Astrocyte (in vitro differentiated cells and primary cell): ENCODE measurements around the gene GFPT2. TPM values are rescaled to one million over a fixed set of nuclear protein-coding genes. Genes with fewer than 3 reads are reported as not detected.

Experiments
- DNase-seq: peaks from one replicate; pipeline ENCODE4 v3.0.0-alpha.2; 2010; ENCODE audit warnings: low read depth
- FAIRE-seq: peaks from 2 replicates; lab custom pipeline; 2011; peaks lifted over from hg19 to GRCh38; lab: Jason Lieb, UNC
- H2AFZ ChIP-seq: 2 replicates; pipeline ENCODE4 v1.6.0; 2012; ENCODE audit warnings: low read depth, low read length, inconsistent platforms
- H3K27ac ChIP-seq: 2 replicates; pipeline ENCODE4 v1.5.1; 2011; ENCODE audit warnings: low read depth, low read length, inconsistent platforms
- H3K27me3 ChIP-seq: 2 replicates; pipeline ENCODE4 v1.6.0; 2011; ENCODE audit warnings: low read length, inconsistent platforms; ENCODE audit not compliant: insufficient read depth
- H3K36me3 ChIP-seq: 2 replicates; pipeline ENCODE4 v1.5.1; 2011; ENCODE audit warnings: low read length, inconsistent platforms; ENCODE audit not compliant: insufficient read depth
- H3K4me1 ChIP-seq: 2 replicates; pipeline ENCODE4 v1.5.1; 2011; ENCODE audit warnings: low read length, inconsistent platforms; ENCODE audit not compliant: insufficient read depth
- H3K4me2 ChIP-seq: 2 replicates; pipeline ENCODE4 v1.6.0; 2012; ENCODE audit warnings: low read length, inconsistent platforms
- H3K4me3 ChIP-seq: 2 replicates; pipeline ENCODE4 v1.5.1; 2011; ENCODE audit warnings: low read depth, mild to moderate bottlenecking, low read length, inconsistent platforms; ENCODE audit not compliant: insufficient read depth
- H3K79me2 ChIP-seq: 2 replicates; pipeline ENCODE4 v1.6.0; 2012; ENCODE audit warnings: mild to moderate bottlenecking, low read length, inconsistent platforms; ENCODE audit not compliant: insufficient read depth
- H3K9ac ChIP-seq: 2 replicates; pipeline ENCODE4 v1.6.0; 2012; ENCODE audit warnings: mild to moderate bottlenecking, low read length, inconsistent platforms
- H3K9me3 ChIP-seq: 2 replicates; pipeline ENCODE4 v1.5.1; 2012; ENCODE audit warnings: low read depth, mild to moderate bottlenecking, low read length, inconsistent platforms; ENCODE audit not compliant: insufficient read depth
- H4K20me1 ChIP-seq: 2 replicates; pipeline ENCODE4 v1.6.0; 2012; ENCODE audit warnings: low read length, inconsistent platforms; ENCODE audit not compliant: insufficient read depth
- H3K27ac Mint-ChIP-seq: one replicate; pipeline ENCODE4 v1.8.0; 2021; ENCODE audit warnings: mild to moderate bottlenecking, mixed read lengths; ENCODE audit not compliant: unreplicated experiment
- H3K27me3 Mint-ChIP-seq: one replicate; pipeline ENCODE4 v1.8.0; 2021; ENCODE audit warnings: low read depth, mixed read lengths; ENCODE audit not compliant: unreplicated experiment
- H3K36me3 Mint-ChIP-seq: one replicate; pipeline ENCODE4 v1.8.0; 2021; ENCODE audit warnings: low read depth, mixed read lengths; ENCODE audit not compliant: unreplicated experiment
- H3K4me1 Mint-ChIP-seq: one replicate; pipeline ENCODE4 v1.8.0; 2021; ENCODE audit warnings: low read depth, mixed read lengths; ENCODE audit not compliant: unreplicated experiment
- H3K4me3 Mint-ChIP-seq: one replicate; pipeline ENCODE4 v1.8.0; 2021; ENCODE audit warnings: mild to moderate bottlenecking, moderate library complexity, mixed read lengths; ENCODE audit not compliant: unreplicated experiment
- H3K9me3 Mint-ChIP-seq: one replicate; pipeline ENCODE4 v1.8.0; 2021; ENCODE audit warnings: mild to moderate bottlenecking, mixed read lengths; ENCODE audit not compliant: unreplicated experiment
- EZH2 ChIP-seq: IDR thresholded peaks from 2 replicates; pipeline ENCODE4 v1.6.1; 2012; ENCODE audit warnings: mild to moderate bottlenecking, low read length, inconsistent platforms; ENCODE audit not compliant: insufficient read depth
- total RNA-seq: library from RNA; stranded (reverse); gene quantifications from 2 replicates; pipeline ENCODE4 v1.2.1, GENCODE V29; 2021
- TF ChIP-seq, protein P1 (sequence below): IDR thresholded peaks from 2 replicates; pipeline ENCODE4 v1.5.1; 2011; ENCODE audit warnings: low read depth, mild to moderate bottlenecking, inconsistent platforms, low read length, moderate library complexity; ENCODE audit not compliant: insufficient read depth

Gene GFPT2
- total RNA-seq, 1 donor from 2014 or later: 14.6 TPM

DNA sequence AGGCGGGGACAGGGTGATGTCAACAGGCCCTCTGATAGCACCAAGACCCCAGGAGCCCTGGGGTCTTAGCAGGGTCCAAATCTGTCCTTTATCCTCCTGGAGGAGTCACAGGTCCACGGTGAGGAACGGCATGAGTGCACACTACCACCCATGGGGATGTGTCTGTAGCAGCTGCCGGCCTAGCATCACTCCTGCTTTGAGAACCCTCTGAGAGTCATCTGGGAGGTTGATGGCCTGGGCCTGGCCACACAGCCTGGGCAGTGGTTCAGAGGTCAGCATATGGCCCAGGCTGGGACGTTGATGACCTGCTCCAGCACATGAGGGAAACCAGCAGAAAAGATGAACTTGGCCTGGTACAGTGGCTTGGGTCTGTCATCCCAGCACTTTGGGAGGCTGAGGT is 1.8 kb upstream of the GFPT2 start:
- Mint-ChIP-seq H3K4me1 (peaks cover 6% of the 10 kb centered on the region), H3K4me3 (no peak overlapping the region), H3K27ac (no peak overlapping the region), H3K9me3 (peaks cover 11% of the 10 kb centered on the region), H3K36me3 (no peaks in the 10 kb centered on the region), H3K27me3 (peaks cover 27% of the 10 kb centered on the region)
- Histone ChIP-seq H3K27me3 (no peaks in the 10 kb centered on the region), H3K4me3 (no peak overlapping the region), H3K4me2 (no peak overlapping the region), H3K4me1 (peaks cover 20% of the 10 kb centered on the region), H3K9ac (no peak overlapping the region), H3K9me3 (no peaks in the 10 kb centered on the region), H3K36me3 (no peaks in the 10 kb centered on the region), H3K27ac (no peak overlapping the region), H4K20me1 (peaks cover 25% of the 10 kb centered on the region), H2AFZ (no peak overlapping the region), H3K79me2 (peaks cover 32% of the 10 kb centered on the region)
- no peak for DNase-seq
- TF ChIP-seq, protein P1, sequence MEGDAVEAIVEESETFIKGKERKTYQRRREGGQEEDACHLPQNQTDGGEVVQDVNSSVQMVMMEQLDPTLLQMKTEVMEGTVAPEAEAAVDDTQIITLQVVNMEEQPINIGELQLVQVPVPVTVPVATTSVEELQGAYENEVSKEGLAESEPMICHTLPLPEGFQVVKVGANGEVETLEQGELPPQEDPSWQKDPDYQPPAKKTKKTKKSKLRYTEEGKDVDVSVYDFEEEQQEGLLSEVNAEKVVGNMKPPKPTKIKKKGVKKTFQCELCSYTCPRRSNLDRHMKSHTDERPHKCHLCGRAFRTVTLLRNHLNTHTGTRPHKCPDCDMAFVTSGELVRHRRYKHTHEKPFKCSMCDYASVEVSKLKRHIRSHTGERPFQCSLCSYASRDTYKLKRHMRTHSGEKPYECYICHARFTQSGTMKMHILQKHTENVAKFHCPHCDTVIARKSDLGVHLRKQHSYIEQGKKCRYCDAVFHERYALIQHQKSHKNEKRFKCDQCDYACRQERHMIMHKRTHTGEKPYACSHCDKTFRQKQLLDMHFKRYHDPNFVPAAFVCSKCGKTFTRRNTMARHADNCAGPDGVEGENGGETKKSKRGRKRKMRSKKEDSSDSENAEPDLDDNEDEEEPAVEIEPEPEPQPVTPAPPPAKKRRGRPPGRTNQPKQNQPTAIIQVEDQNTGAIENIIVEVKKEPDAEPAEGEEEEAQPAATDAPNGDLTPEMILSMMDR: no peak
- TF ChIP-seq EZH2: no peak
- no peak for FAIRE-seq

DNA sequence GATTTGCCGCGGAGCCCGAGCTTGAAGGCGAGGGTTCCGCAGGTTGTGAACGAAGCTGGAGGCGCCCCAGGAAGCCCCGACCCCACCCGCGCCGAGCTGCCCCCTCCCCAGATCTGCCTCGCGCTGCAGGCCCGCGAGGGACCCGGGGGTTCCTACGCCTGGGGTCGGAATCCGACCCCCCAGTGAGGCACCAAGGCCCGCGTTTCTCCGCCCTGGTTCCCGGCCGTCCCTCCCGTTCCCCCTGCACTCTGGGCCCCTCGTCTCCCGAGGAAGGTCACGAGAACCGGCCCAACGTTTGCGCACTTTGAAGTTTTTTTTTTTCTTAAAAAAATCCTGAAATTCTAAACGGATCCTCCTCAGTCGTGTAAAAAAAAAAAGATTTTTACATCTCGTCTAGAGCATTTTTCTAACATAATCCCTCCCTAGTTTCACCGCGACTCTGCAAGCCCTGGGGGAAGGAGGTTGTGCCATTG is 880 bp upstream of the GFPT2 start:
- peak overlapping the region; percentile 77 for H3K4me3 Mint-ChIP-seq
- Histone ChIP-seq H2AFZ (peak overlapping the region; percentile 97), H4K20me1 (peaks cover 32% of the 10 kb centered on the region), H3K9me3 (no peaks in the 10 kb centered on the region), H3K79me2 (peaks cover 39% of the 10 kb centered on the region), H3K4me2 (peak overlapping the region; percentile 98), H3K27ac (no peak overlapping the region), H3K4me3 (peak overlapping the region; percentile 75), H3K4me1 (peaks cover 22% of the 10 kb centered on the region), H3K36me3 (no peaks in the 10 kb centered on the region), H3K9ac (peak overlapping the region; percentile 89), H3K27me3 (no peaks in the 10 kb centered on the region)
- FAIRE-seq (no peak), DNase-seq (no peak)
- H3K27me3 Mint-ChIP-seq: peaks cover 27% of the 10 kb centered on the region
- H3K9me3 Mint-ChIP-seq: peaks cover 7% of the 10 kb centered on the region
- H3K36me3 Mint-ChIP-seq: no peaks in the 10 kb centered on the region
- peaks cover 6% of the 10 kb centered on the region for H3K4me1 Mint-ChIP-seq
- TF ChIP-seq, protein P1: no peak
- TF ChIP-seq EZH2: no peak
- H3K27ac Mint-ChIP-seq: no peak overlapping the region
